Islet of Langerhans (tissue), 1 donor: Measurements from ENCODE around the gene TM9SF2.
A peak's percentile ranks its signal among the peaks of the same experiment; 100 is the strongest.
"Not testable (repeated sequence)": the region's sequence is repeated elsewhere in the genome, so short reads cannot be mapped to it uniquely, and the experiment has no call there.

Experiments
- FAIRE-seq: peaks from one replicate; lab custom pipeline; 2011; peaks lifted over from hg19 to GRCh38; lab: Jason Lieb, UNC

Gene TM9SF2, protein sequence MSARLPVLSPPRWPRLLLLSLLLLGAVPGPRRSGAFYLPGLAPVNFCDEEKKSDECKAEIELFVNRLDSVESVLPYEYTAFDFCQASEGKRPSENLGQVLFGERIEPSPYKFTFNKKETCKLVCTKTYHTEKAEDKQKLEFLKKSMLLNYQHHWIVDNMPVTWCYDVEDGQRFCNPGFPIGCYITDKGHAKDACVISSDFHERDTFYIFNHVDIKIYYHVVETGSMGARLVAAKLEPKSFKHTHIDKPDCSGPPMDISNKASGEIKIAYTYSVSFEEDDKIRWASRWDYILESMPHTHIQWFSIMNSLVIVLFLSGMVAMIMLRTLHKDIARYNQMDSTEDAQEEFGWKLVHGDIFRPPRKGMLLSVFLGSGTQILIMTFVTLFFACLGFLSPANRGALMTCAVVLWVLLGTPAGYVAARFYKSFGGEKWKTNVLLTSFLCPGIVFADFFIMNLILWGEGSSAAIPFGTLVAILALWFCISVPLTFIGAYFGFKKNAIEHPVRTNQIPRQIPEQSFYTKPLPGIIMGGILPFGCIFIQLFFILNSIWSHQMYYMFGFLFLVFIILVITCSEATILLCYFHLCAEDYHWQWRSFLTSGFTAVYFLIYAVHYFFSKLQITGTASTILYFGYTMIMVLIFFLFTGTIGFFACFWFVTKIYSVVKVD

DNA sequence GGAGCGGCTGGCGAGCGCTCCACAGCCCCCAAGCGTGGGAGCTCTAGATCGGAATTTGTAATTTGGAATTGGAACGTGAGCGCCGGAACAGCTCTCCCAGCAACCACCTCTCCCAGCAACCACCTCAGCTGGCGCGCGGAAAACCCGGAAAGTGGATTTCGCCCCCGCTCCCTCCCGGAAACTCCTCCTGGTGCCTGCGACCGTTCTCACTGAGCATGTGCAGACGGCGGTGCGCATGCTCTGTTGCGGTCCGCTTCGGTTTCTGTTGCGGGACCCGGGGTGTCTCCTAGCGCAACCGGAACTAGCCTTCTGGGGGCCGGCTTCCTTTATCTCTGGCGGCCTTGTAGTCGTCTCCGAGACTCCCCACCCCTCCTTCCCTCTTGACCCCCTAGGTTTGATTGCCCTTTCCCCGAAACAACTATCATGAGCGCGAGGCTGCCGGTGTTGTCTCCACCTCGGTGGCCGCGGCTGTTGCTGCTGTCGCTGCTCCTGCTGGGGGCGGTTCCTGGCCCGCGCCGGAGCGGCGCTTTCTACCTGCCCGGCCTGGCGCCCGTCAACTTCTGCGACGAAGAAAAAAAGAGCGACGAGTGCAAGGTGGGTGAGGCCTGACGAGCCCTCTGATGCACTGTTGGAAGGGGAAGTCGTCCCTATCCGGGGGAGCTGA, at the start of gene TM9SF2:
TM9SF2 (plus strand) TSS at position 289 of the 664 bp plus-strand sequence; CDS start at position 424, 135 bp downstream.
- FAIRE-seq: no peak

DNA sequence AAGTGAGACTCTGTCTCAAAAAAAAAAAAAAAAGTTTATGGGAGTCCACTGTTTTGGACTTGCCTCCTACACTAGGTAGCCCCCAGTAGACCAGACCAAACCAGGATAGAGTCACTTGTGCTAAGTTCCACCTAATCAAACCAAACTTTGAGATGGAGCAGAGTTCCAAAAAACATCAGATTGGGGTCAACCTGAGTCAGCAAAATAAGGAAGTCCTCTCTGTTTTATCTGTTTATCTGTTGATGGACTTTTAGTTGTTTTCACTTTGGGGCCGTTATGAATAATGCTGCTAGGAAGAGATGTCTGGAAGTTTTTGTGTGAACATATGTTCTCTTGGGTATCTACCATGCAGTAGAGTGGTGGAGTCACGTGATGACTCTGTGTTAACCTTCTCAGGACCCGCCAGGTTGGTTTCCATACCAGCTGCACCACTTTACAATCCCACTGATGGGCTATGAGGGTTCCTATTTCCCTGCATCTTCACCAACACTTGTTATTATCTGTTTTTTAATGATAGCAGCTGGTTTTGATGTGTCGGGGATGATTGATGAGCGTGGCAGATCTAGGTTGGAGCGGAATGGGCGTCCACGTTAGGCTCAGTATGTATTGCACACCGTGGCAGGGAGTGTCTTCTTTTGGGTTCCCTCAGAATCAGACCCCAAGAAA, 46.6 kb upstream of the TM9SF2 start:
- no peak for FAIRE-seq

GRCh38 chr13:99459099-99459850, 42.0 kb upstream of the TM9SF2 start:
- FAIRE-seq: no peak

DNA sequence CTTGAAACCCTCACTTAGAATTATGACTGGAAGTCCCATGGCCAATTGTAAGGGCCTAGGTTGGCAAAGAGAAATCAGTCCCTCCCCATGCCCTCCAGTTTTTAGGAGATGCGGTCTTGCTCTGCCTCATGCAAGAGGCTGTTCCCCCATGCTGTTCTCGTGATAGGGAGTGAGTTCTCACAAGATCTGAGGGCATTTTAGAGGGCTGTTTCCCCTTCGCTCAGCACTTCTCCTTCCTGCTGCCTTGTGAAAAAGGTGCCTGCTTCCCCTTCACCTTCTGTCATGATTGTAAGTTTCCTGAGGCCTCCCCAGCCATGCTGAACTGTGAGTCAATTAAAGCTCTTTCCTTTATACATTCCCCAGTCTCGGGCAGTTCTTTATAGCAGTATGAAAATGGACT, 40.5 kb upstream of the TM9SF2 start:
- not testable (repeated sequence) for FAIRE-seq

- FAIRE-seq: no peak
Measured at GRCh38 chr13:99463646-99464397, 37.5 kb upstream of the TM9SF2 start.

GRCh38 chr13:99464441-99464949, 36.8 kb upstream of the TM9SF2 start:
- no peak for FAIRE-seq

GRCh38 chr13:99465454-99465853, 35.8 kb upstream of the TM9SF2 start:
- FAIRE-seq: no peak

DNA sequence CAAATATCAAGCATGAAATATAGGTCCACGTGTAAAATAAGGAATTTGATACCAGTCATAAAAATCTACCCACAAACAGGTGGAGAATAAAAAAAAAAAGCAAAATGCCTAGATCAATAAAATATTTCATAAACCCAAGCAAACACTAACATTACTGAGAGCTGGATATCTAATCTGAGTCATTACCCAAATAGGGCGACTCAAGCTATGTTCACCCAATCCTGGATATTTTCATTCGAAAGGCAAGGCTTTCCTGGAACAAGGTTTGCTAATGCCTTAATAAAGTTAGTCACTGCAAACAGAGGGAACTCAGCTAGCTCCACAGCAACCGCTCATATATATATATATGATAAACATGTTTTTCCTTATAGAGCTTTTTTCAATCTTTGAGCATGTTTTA, 33.5 kb upstream of the TM9SF2 start:
- peak; percentile 73 for FAIRE-seq

- no peak for FAIRE-seq
Measured at GRCh38 chr13:99469041-99469440, 32.2 kb upstream of the TM9SF2 start.

DNA sequence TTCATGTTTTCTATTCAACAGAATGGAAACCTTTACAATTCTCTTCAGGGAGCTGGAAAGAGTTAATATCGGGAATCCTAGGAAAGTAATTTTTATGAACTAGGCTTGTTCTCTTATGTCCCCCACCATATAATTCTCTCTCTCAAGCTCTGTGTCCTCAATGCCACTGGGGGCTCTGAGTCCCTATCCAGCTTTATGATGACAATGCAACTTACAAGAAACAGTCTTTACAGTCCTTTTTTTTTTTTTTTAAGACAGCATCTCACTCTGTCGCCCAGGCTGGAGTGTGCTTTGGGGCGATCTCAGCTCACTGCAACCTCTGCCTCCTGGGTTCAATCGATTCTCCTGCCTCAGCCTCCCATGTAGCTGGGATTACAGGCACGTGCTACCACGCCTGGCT, 31.2 kb upstream of the TM9SF2 start:
- no peak for FAIRE-seq

DNA sequence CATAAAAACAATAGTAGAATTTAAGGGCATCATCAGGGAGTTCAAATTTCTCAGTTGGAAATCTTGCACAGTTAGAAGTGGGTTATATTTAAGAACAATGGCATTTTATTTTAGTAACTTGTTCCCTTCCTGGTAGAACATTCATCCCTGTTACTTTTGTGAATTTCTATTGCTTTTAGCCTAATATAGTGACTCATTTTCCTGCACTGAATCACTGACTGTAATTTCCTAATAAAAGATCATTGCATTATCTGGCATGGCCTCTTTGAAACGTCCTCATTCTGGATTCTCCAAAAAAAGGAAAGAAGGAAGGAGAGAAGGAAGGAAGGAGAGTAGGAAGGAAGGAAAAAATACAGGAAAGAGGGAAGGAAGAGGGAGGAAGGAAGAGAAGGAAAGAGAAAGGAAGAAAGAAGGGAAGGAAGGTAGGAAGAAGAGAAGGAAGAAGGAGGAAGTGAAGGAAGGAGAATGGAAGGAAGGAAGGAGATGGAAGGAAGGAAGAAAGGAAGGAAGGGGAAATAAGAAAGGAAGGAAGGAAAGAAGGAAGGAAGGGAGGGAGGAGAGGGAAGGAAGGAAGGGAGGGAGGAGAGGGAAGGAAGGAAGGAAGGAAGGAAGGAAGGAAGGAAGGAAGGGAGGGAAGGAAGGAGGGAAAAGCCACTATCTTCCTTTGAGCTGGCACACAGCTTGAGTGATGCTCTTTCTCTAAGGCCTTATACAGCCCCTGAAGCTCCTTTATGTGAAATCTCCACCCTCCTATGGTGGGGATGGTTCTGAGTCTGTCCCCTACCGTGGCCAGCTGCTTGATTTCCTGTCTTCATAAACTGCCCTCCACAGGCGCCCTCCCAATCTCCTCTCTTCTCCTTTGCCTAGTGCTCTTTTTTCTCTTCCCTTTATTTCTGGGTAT, 29.8 kb upstream of the TM9SF2 start:
- FAIRE-seq: no peak

DNA sequence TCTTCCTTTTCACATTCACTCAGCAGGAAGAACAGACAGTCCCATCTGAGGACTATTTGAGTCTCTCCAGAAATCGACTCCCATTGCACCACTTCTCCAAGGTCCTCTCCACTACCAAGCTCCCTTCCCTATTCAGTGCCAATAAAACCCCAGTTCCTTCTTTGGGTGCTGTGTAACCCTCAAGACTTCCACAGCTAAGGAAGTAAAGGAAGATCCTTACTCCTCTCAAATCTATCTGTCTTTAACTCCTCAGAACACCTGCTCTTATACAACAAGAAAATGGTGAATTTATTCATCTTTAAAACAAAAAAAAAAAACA, 29.2 kb upstream of the TM9SF2 start:
- no peak for FAIRE-seq

DNA sequence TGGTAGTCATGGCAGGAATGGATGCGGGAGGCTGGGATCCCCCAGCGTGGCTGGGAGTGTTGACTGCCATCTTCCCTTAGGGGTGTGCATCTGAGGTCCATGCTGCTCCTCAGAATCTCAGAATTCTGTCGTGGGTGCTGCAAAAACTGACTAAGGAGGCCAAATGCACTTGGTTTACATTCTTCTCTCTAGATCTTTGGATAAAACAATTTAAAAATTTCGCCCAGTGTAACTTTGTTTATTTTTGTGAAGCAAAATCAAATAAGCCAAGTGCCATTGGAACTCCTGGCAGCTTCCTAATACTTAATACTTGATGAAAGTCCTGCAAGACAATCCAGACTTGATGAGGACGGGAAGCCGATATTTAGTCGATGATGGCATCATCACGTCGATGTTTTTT, 27.8 kb upstream of the TM9SF2 start:
- no peak for FAIRE-seq

- FAIRE-seq: no peak
Measured at GRCh38 chr13:99476648-99477047, 24.6 kb upstream of the TM9SF2 start.

- FAIRE-seq: no peak
Measured at GRCh38 chr13:99477493-99477892, 23.8 kb upstream of the TM9SF2 start.

DNA sequence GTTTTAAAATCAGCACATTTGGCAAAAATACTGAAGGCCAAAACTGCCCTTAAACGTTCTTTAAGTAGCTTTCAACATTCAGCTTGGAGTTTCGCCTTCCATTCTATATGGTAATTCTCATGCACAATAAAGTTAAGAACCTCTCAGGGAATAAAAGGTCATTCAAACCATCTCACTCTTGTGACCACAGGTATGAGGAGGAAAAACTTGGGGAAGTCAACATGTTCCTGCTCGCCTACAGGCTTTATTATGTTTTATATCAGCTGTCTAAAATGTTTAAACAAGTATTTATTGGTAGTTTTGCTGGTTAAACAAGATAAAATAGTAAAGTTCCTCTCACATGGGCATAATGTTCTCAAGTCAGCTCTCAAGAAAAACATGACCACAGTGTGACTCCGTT, 19.9 kb upstream of the TM9SF2 start:
- no peak for FAIRE-seq

DNA sequence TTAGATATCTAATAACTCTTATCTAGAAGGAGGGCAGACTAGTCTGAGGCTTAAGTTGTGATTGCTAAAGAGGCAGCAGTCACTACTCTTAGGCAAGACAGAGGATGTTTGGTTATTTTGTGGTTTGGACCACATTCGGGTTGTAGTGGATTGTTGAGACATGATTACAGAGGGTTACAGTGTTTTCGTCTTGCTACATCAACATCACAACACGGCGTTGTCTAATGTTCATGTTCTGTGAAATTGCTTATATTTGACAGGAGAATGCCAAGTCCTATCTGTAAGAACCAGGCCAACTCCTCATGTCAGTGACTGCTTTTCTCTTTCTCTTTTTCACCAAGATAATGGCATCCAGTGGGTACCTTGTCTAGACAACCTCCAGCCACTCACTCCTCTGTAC, 16.8 kb upstream of the TM9SF2 start:
- FAIRE-seq: no peak

- no peak for FAIRE-seq
Measured at GRCh38 chr13:99486996-99487395, 14.3 kb upstream of the TM9SF2 start.

GRCh38 chr13:99489028-99489427, 12.2 kb upstream of the TM9SF2 start:
- no peak for FAIRE-seq

GRCh38 chr13:99491750-99492149, 9.5 kb upstream of the TM9SF2 start:
- not testable (repeated sequence) for FAIRE-seq
